ENCODE data around the gene OR5K1.

OR5K1 gene

DNA sequence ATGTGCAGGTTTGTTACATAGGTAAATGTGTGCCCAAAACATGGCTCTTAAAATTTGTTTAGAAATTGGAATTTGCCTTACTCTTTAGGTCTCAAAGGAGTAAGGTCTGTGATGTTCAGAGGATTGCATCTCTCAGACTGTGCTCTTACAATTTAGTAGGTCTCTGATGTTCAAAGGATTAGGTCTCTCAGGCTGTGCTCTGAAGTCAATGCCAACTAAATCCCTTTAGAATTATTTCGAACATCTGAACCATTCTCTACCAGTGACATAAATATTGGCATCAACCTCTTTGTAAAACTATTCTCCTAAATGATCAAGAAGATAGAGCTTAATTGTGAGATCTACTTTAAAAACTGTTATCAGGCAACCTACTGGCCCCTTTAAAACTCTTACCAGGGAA, at the start of gene OR5K1:
TSS of gene OR5K1 (plus strand) at position 301 of the 400 bp plus-strand sequence. CDS start 6,376 bp downstream, outside the sequence.
- no peak for DNase-seq

DNA sequence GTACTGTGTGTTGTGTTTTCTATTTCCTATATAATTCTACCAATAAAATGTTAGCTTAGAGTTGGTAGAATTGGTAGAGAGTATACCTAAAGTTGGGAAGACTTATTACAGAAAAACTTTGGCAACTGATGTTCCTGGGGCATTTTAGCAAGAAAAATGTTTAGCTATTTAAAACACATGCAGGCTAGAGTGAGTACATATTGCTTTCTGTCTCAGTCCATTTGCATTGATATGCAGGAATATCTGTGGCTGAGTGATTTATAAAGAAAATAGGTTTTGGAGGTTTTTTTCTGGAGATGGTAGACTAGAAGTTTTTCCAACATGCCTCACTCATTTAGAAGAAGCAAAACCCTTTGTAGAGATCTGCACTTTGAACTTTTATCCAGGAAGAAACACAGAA, 30.4 kb upstream of the OR5K1 start:
- DNase-seq = no peak

DNA sequence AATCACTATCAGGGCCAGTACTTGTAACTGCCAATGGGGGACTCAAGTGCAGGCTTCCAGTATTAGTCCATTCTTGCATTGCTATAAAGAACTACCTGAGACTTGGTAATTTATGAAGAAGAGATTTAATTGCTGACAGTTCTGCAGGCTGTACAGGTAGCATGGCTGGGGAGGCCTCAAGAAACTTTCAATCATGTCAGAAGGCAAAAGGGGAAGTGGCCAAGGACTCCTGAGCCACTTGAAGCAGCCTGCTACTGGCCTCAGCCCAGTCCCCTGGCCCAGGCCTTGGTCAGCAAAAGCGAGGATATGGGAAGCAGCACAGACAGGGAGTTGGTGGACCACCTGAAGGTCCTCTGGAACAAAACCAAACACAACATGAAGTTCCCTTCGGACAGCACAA, 29.2 kb upstream of the OR5K1 start:
- DNase-seq = no peak

DNA sequence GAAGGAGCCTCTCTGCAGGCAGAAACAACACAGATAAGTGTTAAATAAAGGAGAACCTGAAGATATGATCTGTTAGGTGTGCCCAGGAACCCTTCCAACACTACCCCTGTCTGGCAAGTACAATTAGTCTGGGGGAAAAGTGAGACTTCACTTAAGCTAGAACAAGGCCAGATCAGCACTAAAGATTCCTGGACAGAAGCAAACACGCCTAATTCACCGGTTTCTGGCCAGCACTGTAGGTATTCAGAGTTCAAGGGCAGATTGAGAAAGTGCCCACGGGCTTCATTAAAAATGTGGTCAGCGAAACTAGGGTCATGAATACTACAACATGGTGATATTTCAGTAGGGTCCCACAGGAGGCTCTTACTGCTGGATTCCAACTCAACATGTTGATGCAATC, 28.6 kb upstream of the OR5K1 start:
- DNase-seq = no peak

DNA sequence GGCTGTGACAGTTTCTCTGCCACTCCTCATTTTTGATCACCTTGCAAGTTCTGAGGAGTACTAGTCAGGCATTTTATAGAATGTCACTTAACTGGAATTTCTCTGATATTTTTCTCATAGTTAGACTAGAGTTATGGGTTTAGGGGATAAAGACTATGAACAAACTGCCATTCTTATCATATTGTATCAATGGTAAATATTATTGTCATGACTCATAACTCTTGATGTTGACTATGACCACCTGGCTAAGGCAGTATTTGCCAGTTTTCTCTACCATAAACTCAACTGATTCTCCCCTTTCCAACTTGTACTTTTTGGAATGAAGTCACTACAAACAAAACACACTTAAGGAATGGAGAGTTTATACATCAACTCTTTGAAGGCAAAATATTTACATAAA, 22.7 kb upstream of the OR5K1 start:
- no peak for DNase-seq

DNA sequence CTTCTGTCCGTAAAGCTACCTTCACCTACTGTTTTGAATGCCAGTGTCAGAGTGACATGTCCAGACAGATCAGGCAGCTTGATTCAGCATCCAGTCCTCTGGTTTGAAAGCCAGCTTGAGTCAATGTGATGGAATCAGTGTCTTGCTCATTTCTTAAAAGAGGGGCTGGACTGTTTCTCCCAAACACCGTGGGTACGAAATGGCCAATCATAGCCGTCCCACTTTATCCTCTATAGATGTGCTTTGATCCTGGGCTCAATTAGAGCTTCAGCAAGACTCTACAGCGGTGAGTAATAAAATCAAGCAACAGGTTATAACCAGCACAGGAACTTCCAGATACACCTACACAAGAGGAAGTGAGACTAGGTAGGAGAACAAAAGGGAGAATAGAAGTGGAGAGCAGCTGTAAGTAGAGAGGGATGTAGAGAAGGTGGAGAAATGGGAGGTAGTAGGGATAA, 17.0 kb upstream of the OR5K1 start:
- DNase-seq = no peak

DNA sequence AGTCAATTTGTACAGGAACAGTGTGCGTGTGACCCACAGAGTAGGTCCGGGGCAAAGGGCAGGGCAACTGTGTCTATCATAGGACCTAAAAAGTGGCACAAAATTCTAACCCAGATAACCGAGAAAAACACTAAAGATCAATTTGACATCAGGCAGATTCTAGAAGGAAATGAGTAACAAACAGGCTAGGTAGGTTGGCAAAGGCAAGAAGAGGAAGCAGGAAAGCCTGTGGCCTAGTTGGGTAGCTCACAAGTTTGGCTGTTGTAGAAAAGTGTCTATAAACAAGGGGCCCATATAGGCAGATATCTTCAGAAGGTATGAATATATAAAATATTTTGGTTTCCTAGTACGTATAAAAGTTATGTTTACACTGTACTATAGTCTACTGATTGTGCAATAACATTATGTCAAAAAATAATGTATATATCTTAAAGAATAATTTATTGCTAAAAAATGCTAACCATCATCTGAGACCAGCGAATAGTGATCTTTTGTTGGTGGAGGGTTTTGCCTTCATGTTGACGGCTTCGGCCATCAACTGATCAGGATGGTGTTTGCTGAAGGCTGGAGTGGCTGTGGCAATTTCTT, 13.3 kb upstream of the OR5K1 start:
- DNase-seq = no peak

DNA sequence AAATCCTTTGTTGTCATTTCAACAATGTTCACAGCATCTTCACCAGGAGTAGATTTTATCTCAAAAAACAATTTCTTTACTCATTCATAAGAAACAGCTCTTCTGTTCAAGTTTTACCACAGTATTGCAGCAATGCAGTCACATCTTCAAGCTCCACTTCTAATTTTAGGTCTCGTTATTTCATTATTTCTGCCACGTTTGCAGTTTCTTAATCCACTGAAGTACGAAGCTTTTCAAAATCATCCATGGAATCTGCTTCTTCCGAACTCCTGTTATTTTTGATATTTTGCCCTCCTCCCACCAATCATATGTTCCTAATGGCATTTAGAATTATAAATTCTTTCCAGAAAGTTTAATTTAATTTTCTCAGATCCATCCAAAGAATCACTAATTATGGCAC, 12.6 kb upstream of the OR5K1 start:
- no peak for DNase-seq

DNA sequence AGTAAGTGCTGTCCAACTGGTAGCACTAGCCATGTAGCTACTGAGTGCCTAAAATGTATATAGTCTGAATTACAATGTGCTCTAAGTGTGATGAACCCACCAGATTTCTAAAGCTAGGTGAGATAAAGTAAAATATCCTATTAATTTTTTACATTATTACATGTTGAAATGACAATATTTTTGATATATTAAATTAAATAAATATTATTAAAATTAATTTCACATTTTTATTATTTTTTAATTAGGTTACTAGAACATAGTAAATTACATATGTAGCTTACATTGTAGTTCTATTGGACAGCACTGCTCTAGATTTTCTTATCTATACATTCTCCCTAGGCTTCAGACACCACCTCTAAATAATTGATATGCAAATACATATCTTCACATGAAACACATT, 9.2 kb upstream of the OR5K1 start:
- no peak for DNase-seq

DNA sequence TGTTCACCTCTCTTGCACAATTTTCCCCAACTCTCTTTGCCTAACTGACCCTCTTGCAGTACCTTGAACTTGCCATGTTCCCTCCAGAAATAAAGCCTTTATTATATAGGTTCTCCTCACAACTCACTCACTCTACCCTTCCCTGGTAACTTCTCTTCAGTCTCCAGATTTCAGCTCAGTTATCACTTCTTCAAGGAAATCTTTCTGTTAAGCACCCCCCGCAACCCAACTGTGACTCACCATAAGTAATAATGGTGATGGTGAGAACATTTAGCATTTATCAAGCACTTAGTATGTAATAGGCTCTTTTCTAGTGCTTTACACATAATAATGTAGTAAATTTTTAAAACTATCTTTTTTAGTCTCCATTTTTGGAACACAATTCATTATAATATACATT, 8.1 kb upstream of the OR5K1 start:
- no peak for DNase-seq

DNA sequence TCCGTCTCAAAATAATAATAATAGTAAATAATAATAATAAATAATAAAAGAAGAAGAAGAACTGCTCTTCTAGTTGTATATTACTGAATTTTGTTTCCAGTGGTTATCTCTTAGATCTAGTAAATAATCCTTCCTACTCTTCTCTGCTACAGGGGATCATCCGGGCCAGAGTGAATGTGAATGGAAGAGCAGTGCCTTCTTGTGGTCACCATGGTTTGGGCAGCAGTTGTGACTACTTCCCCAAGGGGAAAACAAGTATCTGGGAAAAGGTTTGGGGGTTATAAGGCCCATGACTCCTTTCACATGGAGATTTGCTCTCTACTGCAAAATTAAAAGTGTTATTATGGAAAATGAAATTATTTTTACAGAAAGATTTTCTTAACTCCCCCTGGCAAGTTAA, 5.5 kb upstream of the OR5K1 start:
- DNase-seq = no peak

DNA sequence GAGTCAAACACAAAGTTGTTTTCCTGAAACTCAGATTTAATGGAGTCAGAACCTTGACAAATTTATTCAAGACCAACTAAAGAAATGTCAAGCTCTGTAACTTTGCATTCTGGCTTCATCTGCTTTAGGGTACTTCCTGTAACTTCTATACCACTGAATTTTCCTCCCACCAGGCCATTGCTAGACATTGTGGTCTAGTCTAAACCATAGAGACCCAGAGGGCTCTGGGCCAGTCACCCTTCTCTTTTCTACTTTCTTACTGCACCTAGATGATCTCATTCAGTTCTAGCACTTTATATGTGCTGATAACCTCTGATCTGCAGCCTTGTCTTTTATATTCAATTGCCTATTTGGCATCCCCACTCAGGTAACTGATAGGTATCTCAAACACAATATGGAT, 2.8 kb upstream of the OR5K1 start:
- DNase-seq = no peak

DNA sequence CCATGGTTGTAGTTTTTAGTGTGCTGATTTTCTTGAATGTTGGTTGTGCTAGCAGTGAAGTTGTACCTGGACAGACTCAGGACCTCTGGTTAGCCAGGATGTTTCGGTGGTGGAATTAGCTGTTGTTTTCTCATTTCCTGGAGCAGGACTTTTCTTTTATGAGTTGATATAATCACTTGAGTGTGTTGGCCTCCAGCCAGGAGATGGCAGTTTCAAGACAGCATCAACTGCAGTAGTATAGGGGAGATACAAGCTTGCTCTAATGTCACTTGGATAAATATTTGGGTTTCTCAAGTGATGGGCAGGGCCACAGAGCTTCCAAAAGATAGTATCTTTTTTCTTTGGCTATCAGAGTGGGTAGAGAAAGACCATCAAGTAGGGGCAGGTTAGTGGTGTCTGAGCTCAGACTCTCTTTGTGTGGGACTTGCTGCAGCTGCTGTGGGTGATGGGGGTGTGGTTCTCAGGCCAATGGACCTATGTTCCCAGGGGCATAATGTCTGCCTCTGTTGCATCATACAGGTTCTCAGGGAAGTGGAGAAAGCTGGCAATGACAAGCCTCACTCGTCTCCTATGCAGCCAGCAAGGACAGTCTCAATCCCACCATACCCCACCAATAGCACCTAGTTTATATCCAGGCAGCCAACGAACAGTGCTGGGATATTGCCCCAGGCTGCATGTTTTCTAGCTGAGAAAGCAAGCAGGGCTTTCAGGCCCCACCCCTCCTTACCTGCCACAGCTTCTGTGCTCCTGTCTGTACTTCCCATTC, 19.9 kb downstream of the OR5K1 start:
- no peak for DNase-seq

DNA sequence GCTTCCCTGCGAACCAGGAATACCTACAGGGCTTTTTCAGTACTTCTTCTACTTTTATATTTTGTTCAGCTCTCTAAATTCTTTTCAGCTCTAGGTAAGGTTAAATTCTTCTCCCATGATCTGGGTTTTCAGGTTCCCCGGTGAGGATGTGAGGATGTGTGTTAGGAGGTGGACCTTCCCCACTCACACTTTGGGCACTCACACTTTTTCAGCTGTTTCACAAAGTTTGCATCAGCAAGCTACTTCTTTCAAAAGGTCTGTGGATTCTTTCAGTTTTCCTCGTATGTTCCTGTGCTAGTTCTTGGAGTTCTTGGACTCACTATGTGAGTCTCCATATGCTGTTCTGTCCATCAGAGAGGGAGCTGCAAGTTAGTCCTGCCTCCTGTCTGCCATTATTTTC, 20.6 kb downstream of the OR5K1 start:
- DNase-seq = no peak

DNA sequence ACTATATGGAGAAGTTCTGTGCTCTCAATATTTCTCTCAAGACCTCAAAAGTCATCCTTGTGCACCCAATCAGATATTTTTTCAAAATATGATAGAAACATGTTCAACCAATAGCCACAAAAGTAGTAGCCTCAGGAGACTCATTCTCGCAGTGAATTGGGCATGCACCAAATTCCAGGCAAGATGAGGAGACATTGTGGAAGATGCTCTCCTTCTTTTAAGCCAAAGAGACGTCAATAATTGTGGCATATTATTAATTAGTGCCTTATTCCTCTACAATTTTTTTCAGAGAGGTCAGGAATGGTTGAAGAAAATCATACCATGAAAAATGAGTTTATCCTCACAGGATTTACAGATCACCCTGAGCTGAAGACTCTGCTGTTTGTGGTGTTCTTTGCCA, 34.4 kb downstream of the OR5K1 start, which contains the start of gene OR5K2:
TSS of gene OR5K2 (plus strand) at position 301 of the 400 bp plus-strand sequence. CDS start at position 301, 0 bp downstream.
- no peak for DNase-seq

DNA sequence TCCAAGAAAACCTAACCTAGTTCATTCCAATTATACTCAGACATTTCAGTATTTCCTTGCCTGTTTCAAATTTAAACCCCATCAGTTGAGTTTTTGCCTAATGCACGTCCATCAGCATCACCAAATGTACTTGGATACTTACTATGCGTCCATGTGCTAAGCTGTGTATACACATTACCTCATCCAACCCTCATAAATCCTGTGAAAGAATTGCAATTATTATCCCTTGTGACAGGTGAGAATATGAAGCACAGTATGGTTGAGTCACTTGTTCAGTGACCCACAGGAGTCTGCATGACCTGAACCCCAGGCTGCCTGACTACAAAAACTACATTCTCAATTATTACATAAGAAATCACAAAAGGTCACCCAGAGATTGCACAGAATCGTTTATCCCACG, 37.0 kb downstream of the OR5K1 start:
- no peak for DNase-seq

DNA sequence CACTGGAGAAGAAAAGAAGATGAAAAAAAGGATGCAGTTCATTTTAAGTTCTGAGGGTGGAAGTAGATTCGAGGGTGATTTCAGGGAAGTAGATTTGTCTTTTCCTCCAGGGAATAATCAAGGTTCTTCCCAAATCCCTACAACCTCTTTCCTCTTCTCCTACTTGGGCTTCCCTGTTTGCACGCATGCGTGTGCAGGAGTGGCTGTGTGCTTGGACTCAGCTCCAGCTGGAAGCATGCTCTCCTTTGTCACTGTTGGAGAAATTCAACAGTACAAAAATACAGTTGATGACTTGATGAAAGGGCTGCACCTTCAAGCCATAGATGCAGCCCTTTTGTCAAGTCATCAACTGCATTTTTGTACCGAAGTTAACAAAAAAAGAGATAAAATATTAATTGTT, 38.3 kb downstream of the OR5K1 start:
- no peak for DNase-seq

DNA sequence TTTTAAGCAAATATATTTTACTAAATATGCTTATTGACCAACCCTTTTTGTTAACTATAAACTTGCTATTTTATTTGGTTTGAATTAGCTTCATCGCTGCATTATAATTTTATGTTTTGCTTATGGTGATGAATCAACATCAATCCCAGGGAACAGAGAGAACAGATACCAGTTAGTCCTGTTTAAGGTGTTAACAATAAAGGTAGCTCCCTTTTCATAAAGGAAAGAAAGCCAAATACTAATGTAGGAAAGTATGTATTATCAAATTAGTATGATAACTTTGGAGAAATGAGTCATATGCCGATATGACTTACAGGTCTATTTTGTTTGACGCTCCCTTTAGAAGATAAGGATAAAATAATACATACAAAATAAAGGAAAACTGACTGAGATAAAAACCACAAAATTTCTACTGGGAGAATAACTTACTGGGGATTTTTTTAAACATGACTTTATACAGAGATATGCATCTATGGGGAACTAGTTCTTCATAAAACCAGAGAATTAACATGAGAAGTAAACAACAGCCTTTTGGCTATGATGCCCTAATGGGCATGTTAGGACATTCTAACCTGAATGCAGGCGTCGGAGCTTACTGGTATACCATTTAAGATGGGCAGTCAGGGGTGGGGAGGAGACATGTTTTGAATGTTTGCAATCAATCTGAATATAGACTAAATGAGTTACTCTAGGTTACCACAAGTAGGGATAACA, 39.0 kb downstream of the OR5K1 start:
- no peak for DNase-seq

DNA sequence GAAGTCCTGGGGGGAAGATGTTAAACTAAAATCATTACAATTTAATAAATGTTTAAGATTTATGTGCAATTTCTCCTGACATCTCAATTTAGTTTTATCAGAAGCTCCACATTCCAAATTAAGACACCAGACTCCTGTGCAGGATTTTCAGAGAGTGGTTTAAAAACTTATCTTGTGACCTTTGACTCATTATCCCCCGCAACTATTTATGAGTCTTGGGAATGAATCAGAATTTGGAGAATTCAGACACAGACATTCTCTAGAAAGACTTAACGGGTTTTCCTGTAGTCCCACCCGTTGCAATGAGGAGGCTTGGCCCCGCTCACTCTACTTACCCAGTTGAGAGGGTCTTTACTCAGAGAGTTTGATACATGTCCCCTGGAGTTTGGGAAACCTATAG, 41.5 kb downstream of the OR5K1 start:
- DNase-seq = no peak

DNA sequence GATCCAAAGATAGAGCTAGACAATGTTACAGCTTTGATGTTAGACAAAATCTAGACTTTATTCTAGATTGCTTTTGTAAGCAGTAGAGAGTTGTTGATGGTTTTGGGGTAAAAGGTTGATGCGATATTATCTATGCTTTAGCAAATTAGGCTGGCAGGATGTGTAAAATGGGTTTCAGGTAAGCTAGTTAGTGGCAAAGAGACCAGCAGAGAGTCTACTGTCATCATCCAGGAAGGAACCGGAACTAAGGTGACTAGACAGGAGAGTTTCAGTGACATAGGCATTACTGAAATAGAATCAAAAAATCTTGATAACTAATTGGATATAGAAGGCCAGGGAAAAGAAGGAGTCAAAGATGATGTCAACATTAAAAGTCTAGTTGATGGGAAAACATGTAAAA, 45.6 kb downstream of the OR5K1 start:
- no peak for DNase-seq

DNA sequence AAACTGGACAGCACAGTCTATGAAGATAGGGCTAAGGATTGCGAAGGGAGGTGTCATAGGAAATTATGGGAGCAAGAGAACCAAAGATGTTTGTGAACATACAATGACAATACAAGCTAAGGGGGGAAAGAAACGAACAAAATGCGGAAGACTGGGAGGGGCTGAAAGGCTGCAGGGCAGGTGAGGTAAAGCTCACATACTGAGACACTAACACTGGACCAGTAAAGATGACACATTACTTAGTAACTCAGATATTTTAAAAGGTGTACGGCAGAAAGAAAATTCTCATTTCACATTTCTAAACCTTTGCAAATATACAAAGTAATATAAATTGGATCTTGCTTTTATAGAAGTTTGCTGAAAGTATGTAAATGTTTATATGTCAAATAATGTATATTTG, 49.6 kb downstream of the OR5K1 start:
- no peak for DNase-seq

DNA sequence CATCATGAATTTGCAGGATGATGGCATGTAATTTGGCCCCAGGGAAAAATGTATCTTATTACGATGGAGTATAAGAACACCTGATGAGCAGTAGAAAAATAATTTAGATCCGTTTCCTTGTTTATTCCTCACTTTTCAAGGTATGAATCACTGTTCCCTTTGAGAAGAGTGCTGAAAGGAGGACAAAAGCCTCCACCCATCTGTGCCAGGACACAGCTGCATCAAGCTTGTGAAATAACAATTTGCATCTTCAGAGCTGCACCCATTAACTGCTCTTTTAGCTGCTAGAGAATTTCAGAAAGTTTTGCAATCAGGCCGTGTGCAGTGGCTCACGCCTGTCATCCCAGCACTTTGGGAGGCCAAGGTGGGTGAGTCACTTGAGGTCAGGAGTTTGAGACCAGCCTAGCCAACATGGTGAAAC, 50.1 kb downstream of the OR5K1 start:
- no peak for DNase-seq

DNA sequence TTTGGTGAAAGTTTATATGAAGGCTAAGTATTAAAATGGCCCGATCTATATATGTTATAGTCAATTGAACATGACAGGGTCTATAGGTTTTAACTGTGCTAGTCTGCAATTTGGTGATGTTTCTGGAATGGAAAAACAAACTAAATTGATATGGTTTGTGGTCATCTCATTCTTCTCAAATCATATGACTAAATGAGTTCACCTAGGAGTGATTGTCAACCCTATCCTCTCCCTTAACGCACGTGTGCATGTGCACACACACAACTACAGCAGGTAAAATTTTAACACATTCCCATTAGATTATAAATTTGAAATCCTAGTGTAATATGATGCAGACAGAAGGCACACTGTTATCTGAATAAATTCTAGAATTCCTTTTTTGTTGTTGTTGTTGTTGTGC, 50.7 kb downstream of the OR5K1 start:
- no peak for DNase-seq

DNA sequence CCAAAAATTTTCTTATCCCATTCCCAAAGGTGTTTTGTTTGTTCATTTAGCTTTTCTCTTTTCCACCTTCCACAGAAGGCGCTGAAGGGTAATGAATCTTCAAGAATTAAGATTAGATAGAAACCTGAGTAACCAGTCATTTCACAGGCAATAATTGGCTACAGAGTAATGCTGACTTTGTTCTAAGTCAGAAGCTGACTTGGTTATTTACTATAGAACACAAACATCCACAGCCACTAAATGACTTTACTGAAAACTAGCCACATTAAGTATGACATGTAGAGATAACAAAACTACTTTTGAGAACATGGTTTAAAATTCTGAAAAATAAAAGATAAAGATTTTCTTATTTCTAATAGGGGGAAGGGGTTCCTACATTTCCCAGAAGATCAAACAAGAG, 51.9 kb downstream of the OR5K1 start:
- DNase-seq = no peak

All from NCI-H1092 (cell line).